ENCODE results near the gene ACTL7A.

The ACTL7A gene

DNA sequence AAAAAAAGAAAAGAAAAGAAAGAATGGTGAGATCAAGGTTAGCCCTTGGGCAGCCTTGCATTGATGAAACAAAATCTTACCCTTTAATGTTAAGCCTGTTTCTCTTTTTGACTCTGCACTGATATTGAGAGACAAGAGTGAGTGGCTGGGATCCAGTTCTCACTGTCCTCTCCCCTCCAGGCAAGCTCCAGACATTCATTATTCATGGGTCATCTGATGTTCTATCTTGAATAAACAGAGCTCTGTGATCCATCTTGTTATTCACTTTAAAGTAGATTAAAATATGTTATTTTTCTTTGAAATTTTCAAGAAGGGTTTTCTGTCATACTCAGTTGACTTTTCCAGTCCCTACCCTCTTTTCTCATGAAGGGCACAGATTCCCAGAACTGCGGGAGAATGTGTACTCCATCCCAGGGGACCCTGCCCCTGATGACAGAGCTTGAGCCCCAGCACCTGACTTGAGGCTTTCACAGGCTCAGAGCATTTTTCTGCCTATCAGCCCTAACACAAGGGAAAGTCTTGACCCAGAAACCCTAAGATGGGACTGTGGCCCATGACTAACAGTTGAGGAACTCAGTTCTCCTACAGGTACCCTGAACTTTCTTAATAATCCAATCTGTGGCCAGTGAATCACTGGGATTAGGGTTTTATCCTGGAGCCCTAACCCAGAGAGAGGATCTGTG is 30.4 kb upstream of the ACTL7A start:
- TF ChIP-seq CTCF (IDR thresholded peaks at IDR 0.05; ENCODE audit: low read depth, low read length): no peak
- no peak for DNase-seq (ENCODE audit: extremely low read depth, low read depth)

GRCh38 chr9:108832179-108832500 is 29.9 kb upstream of the ACTL7A start:
- no peak for DNase-seq (ENCODE audit: extremely low read depth, low read depth)
- no peak for TF ChIP-seq CTCF (IDR thresholded peaks at IDR 0.05; ENCODE audit: low read depth, low read length)

- no peak for DNase-seq (ENCODE audit: extremely low read depth, low read depth)
- TF ChIP-seq CTCF (IDR thresholded peaks at IDR 0.05; ENCODE audit: low read depth, low read length): no peak
These were observed 27.0 kb upstream of the ACTL7A start for GRCh38 chr9:108834959-108835665.

DNA sequence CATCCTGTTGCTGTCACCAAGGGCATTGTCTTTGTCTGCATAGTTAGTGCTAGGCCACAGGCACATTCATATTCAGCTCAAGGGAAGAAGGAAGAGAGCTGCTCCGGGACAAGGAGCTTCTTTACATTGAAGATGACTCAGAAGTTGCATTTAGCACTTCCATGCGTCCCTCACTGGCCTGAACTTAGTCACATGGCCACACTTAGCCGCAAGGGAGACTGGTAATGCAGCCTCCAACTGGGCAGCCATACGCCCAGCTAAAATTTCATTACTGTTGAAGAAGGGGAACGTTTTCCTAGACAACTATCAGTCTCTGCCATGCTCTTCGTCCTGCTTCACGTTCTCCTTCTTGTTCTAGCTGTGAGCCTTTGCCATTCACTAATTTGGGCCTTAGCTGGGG is 26.2 kb upstream of the ACTL7A start:
- DNase-seq (ENCODE audit: extremely low read depth, low read depth): no peak
- no peak for TF ChIP-seq CTCF (IDR thresholded peaks at IDR 0.05; ENCODE audit: low read depth, low read length)

DNA sequence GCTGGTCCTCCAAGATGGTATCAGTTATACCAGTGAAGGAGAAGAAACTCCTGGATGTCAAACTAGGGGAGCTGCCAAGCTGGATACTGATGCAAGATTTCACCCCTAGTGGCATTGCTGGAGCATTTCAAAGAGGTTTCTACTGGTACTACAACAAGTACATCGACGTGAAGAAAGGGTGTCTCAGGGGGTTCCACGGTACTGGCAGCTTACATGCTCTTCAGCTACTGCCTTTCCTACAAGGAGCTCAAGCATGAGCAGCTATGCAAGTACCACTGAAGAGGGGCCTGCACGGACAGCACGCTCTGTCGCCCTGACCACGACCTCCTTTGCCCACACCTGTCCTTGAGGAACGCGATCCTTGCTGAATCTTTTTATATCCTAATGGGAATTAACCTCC is 25.7 kb upstream of the ACTL7A start:
- TF ChIP-seq CTCF (IDR thresholded peaks at IDR 0.05; ENCODE audit: low read depth, low read length): no peak
- no peak for DNase-seq (ENCODE audit: extremely low read depth, low read depth)

- DNase-seq (ENCODE audit: extremely low read depth, low read depth): no peak
These were observed 25.3 kb upstream of the ACTL7A start for GRCh38 chr9:108836781-108837180.

More at GRCh38 chr9:108836781-108837180, 25.3 kb upstream of the ACTL7A start:
- TF ChIP-seq CTCF (IDR thresholded peaks at IDR 0.05; ENCODE audit: low read depth, low read length): no peak
